GM12864 (cell line): ENCODE results near the gene MARK3.
A peak's percentile ranks its signal among the peaks of the same experiment; 100 is the strongest.

Experiments used
- DNase-seq: peaks from one replicate; pipeline ENCODE4 v3.0.0-alpha.2; 2011; ENCODE audit warnings: low read depth
- H3K4me3 ChIP-seq: 2 replicates; pipeline ENCODE4 v1.5.1; 2011; ENCODE audit warnings: mild to moderate bottlenecking, low read depth, low read length, control low read depth
- TF ChIP-seq, protein P1 (sequence below): IDR thresholded peaks from 2 replicates; pipeline ENCODE4 v1.5.1; 2011; ENCODE audit warnings: low read depth, mild to moderate bottlenecking, moderate library complexity, low read length, control low read depth, inconsistent platforms; ENCODE audit errors: missing control alignments

The MARK3 gene

GRCh38 chr14:103385152-103385928 lies at the start of gene MARK3:
Gene MARK3 (plus strand): TSS chr14:103385415. CDS start chr14:103386030, 615 bp downstream.
- peak within 1 kb of the TSS; percentile 88 for H3K4me3 ChIP-seq
- DNase-seq: peak; percentile 86
- TF ChIP-seq, protein P1, sequence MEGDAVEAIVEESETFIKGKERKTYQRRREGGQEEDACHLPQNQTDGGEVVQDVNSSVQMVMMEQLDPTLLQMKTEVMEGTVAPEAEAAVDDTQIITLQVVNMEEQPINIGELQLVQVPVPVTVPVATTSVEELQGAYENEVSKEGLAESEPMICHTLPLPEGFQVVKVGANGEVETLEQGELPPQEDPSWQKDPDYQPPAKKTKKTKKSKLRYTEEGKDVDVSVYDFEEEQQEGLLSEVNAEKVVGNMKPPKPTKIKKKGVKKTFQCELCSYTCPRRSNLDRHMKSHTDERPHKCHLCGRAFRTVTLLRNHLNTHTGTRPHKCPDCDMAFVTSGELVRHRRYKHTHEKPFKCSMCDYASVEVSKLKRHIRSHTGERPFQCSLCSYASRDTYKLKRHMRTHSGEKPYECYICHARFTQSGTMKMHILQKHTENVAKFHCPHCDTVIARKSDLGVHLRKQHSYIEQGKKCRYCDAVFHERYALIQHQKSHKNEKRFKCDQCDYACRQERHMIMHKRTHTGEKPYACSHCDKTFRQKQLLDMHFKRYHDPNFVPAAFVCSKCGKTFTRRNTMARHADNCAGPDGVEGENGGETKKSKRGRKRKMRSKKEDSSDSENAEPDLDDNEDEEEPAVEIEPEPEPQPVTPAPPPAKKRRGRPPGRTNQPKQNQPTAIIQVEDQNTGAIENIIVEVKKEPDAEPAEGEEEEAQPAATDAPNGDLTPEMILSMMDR: peak; percentile 16

- no peak for DNase-seq
- TF ChIP-seq, protein P1: no peak
- H3K4me3 ChIP-seq: peak overlapping the region; percentile 98; the same call in 1 of the 2 replicates
These were observed 49.0 kb upstream of the MARK3 start for GRCh38 chr14:103336191-103336590.

DNA sequence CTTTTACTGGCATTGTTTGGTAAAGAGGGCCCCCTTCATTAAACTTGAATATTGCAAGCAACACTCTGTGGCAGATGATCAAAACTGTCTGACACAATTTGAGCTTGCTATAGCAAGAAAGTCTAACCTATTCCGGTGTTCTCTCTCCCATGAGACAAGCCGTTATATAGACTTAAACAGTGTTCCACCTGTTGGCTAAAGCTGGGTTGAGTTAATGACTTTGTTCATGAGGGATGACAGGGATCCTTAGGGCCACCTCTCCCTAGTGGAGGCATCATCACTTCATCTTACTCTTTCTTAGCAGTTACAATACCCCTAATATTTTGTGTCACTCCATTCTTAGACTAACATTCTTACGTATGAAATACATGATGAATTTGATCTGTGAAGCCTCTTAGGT lies 47.4 kb upstream of the MARK3 start:
- no peak overlapping the region for H3K4me3 ChIP-seq
- TF ChIP-seq, protein P1: no peak
- DNase-seq: no peak

- TF ChIP-seq, protein P1: no peak
- DNase-seq: no peak
- H3K4me3 ChIP-seq: no peak overlapping the region
These were observed 45.7 kb upstream of the MARK3 start for GRCh38 chr14:103339561-103339960.

GRCh38 chr14:103340480-103341212 lies 44.6 kb upstream of the MARK3 start:
- H3K4me3 ChIP-seq: no peak overlapping the region
- no peak for DNase-seq
- TF ChIP-seq, protein P1: no peak

DNA sequence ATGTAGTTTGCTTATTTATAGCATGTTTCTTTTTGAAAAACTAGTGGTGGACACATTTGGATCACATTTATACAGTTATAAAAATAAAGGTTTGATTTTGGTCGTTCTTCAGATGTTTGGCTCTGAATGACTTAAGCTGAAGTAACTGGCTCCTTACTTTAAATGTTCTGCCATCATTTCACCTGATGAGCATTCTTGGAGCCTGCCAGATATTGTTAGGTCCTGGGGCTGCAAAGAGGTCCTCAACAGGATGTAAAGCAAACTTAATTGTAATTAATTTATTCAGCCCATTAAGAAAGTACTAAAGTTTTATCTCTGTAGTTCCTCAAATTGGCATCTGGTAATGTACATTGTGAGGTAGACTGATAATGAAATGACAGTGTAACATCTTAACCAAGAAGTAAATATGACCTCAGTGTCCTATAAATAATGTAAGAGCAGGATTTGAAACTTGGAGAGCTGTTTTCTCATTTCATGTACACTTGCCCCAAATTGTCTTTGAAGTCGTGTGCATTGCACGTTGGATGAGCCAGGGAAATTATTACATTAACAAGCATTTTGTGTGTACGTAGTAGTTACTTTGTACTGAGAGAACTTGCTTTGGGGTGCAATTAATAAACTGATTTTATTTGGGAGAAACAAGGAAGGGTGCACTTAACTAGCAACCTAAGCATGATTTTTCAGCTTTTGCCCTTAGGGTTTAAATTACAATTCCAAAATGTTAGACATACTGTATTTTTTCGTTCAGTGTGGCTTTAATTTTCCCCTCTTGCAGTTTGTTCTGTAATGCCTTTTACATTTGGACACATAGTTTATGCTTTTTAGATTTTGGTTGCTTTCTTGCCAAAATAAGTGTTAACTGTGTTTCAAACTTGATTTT lies 43.7 kb upstream of the MARK3 start:
- TF ChIP-seq, protein P1: no peak
- DNase-seq: no peak
- H3K4me3 ChIP-seq: no peak overlapping the region
